HAP-1 (cell line): Measurements from ENCODE around the gene SKIC2.
"Not testable (repeated sequence)": the region's sequence is repeated elsewhere in the genome, so short reads cannot be mapped to it uniquely, and the experiment has no call there.

Experiments used
- DNase-seq, 2 experiments: peaks; one replicate each; pipeline ENCODE4 v3.0.0-alpha.2; 2016 to 2020; ENCODE audit warnings: low spot score in 2 of 2
- H3K27me3 ChIP-seq: fragments of 250-450 bp; sonication (Bioruptor Pico); 2 replicates; pipeline ENCODE4 v1.5.1; 2020; ENCODE audit warnings: low read depth, mild to moderate bottlenecking, moderate library complexity
- H3K36me3 ChIP-seq: fragments of 250-450 bp; sonication (Bioruptor Pico); replicated peaks from 2 replicates; pipeline ENCODE4 v1.5.1; 2020; ENCODE audit warnings: mild to moderate bottlenecking
- H3K4me1 ChIP-seq: fragments of 250-450 bp; sonication (Bioruptor Pico); 2 replicates; pipeline ENCODE4 v1.5.1; 2020; ENCODE audit warnings: mild to moderate bottlenecking
- H3K4me3 ChIP-seq: fragments of 250-450 bp; sonication (Bioruptor Pico); 2 replicates; pipeline ENCODE4 v1.5.1; 2020; ENCODE audit warnings: mild to moderate bottlenecking, moderate library complexity
- H3K9me3 ChIP-seq: fragments of 250-450 bp; sonication (Bioruptor Pico); 2 replicates; pipeline ENCODE4 v1.5.1; 2020; ENCODE audit warnings: mild to moderate bottlenecking, moderate library complexity
- in situ Hi-C: fragments of 300-500 bp; cut with MboI; formaldehyde crosslinking; loops from 3 replicates; pipeline ENCODE4 v1.14.3; 2020; ENCODE audit warnings: low sequenced_read_pairs, inconsistent platforms, mixed read lengths

Gene SKIC2

GRCh38 chr6:31968791-31969711, 10.1 kb downstream of the SKIC2 start:
- Histone ChIP-seq H3K36me3 (peaks cover 58% of the 10 kb centered on the region), H3K4me1 (peaks cover 12% of the 10 kb centered on the region), H3K9me3 (no peaks in the 10 kb centered on the region), H3K4me3 (no peak overlapping the region), H3K27me3 (no peaks in the 10 kb centered on the region)
- DNase-seq: no peak
- in situ Hi-C loops: loop anchor here (10.0 kb wide), 1 partner anchor 304 kb away; the partner anchor contains the start of genes C6orf47, CSNK2B, GPANK1 and LY6G5B

DNA sequence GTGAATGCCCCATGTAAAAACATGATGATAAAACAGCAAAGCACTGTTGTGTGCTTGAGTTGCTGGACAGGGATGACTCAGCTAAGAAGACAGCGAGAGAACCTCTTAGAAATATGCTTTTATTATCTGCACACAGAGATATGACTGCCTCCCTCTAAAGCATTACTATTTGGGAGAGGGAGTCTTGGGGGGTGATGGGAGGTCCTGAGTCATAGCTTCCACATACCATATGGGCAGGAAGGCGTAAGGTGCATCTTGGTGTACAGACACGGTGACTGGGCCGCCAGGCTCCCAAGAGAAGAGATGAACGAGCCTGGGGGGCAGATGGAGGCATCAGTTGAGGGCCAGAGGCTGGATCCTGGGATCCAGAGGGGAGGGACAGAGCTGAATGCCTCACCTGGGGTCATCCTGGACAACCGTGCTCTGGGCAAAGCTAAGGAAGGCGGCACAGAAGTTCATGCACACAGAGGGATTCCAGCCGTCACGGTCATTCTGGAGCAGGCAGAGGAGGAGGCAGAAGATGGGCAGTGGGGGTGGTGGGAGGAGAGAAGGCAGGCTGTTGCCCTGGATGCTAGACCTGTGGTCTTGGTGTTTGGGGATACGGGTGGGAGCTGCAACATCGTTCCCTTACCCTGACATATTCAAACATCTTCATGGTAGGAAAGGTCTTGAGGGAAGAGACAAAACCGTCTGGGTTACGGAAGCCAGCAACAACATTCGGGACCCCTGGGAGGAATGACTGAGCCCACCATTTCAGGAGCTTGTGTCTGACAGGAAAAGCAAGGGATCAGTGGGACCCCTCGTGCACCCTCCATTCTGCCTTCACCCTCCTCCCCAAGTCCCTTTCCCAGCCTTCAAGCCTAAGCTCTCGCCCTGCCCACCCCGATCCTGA, 11.0 kb downstream of the SKIC2 start:
- Histone ChIP-seq H3K9me3 (no peaks in the 10 kb centered on the region), H3K27me3 (no peaks in the 10 kb centered on the region), H3K4me3 (no peak overlapping the region), H3K36me3 (peaks cover 52% of the 10 kb centered on the region), H3K4me1 (peaks cover 12% of the 10 kb centered on the region)
- DNase-seq: no peak
- in situ Hi-C loops: loop anchor here (10.0 kb wide), 1 partner anchor 305 kb away; the partner anchor contains the start of genes C6orf47, CSNK2B, GPANK1 and LY6G5B

DNA sequence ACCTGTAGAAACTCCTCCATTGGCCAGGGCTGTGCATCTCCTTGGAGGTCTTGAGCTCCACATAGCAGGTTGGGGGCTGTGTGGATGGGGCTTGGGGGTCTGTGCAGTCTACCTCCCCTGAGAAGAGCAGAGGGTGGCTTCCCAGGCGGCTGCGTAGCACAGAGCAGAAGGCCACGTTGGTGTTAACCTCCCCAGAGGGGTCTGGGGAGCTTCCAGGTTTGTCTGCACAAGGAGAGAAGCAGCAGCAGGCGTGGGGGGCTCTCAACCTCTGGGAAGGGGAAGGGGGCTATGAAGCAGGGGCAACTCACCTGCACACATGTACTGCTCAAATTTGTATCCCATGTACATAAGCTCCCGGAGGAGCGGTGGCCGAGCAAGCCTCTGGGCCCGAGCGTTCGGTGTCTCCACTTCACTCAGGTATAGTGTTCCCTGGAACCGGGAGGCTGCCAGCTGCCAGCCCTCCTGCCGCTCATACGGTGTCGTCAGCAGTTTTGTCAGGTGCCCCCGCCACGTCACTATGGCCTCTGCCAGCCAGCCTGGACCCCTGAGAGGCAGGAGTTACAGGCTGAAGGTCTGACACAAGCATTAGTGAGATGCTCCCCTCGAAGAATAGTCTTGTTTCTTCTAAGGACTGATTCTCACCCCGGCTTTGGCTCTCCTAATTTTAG, 11.8 kb downstream of the SKIC2 start:
- H3K9me3 ChIP-seq: no peaks in the 10 kb centered on the region
- in situ Hi-C loops: no loop called here
- no peak for DNase-seq
- peak overlapping the region; percentile 89 for H3K4me3 ChIP-seq
- peaks cover 12% of the 10 kb centered on the region for H3K4me1 ChIP-seq
- H3K36me3 ChIP-seq: peaks cover 48% of the 10 kb centered on the region
- no peaks in the 10 kb centered on the region for H3K27me3 ChIP-seq

- Histone ChIP-seq H3K4me1 (peaks cover 12% of the 10 kb centered on the region), H3K27me3 (no peaks in the 10 kb centered on the region), H3K9me3 (no peaks in the 10 kb centered on the region), H3K4me3 (peak overlapping the region; percentile 89), H3K36me3 (peaks cover 44% of the 10 kb centered on the region)
- in situ Hi-C loops: no loop called here
- no peak for DNase-seq
Measured at GRCh38 chr6:31971279-31971992, 12.5 kb downstream of the SKIC2 start.

- peak; percentile 86 to 96 for DNase-seq
- Histone ChIP-seq H3K4me3 (peak within 1 kb of the TSS; percentile 89), H3K4me1 (peaks cover 12% of the 10 kb centered on the region), H3K36me3 (peaks cover 37% of the 10 kb centered on the region), H3K27me3 (no peaks in the 10 kb centered on the region), H3K9me3 (no peaks in the 10 kb centered on the region)
- in situ Hi-C loops: no loop called here
Measured at GRCh38 chr6:31971993-31972708, 13.2 kb downstream of the SKIC2 start, which contains the start of gene DXO. Gene DXO, minus strand, starts transcription at chr6:31972138. Its CDS starts 463 bp downstream, at chr6:31971675.

DNA sequence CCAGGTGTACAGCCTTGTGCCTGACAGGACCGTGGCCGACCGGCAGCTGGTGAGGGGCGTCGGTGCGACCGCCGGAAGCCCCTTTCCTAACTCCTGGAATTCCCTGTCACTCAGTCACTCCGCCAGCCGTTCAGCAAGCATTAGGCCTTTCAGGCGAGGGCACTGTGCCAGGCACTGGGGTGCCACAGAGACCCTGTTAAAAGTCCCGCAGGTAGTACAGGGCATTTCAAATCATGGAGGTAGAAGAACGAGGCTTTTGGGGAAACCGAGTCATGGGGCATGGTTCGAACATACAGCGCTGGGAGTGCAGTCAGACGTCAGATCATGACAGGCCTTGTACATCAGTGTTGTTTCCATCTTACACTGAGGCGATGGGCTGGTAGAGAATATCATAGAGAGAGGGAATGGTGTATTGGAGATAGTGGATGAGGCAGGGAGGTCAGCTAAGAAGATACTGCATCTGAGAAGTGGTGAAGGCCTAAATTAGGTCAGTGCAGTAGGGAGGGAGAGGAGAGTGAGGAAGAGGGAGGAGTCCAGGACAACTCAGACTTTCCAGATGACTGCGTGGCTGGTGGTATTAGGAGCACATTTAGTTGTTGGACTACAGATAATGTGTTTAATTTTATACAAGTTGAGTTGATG, 13.9 kb downstream of the SKIC2 start:
- Histone ChIP-seq H3K9me3 (no peaks in the 10 kb centered on the region), H3K27me3 (no peaks in the 10 kb centered on the region), H3K4me1 (peaks cover 12% of the 10 kb centered on the region), H3K36me3 (peaks cover 31% of the 10 kb centered on the region), H3K4me3 (peak overlapping the region; percentile 89)
- no peak for DNase-seq
- in situ Hi-C loops: no loop called here

- H3K9me3 ChIP-seq, H3K36me3 ChIP-seq, H3K27me3 ChIP-seq, DNase-seq, H3K4me3 ChIP-seq, in situ Hi-C loops, H3K4me1 ChIP-seq: not testable (repeated sequence)
Measured at GRCh38 chr6:31976065-31976464, 17.1 kb downstream of the SKIC2 start.

- H3K9me3 ChIP-seq: no peaks in the 10 kb centered on the region
- H3K36me3 ChIP-seq: no peaks in the 10 kb centered on the region
- in situ Hi-C loops: no loop called here
- H3K4me3 ChIP-seq: no peak overlapping the region
- no peaks in the 10 kb centered on the region for H3K27me3 ChIP-seq
- no peak for DNase-seq
- peaks cover 5% of the 10 kb centered on the region; the same call in 1 of the 2 replicates for H3K4me1 ChIP-seq
Measured at GRCh38 chr6:31977816-31978431, 18.9 kb downstream of the SKIC2 start.

GRCh38 chr6:31978831-31979230, 19.9 kb downstream of the SKIC2 start:
- Histone ChIP-seq H3K27me3 (no peaks in the 10 kb centered on the region), H3K4me1 (no peaks in the 10 kb centered on the region), H3K4me3 (no peak overlapping the region), H3K9me3 (no peaks in the 10 kb centered on the region), H3K36me3 (no peaks in the 10 kb centered on the region)
- DNase-seq: no peak
- in situ Hi-C loops: no loop called here

DNA sequence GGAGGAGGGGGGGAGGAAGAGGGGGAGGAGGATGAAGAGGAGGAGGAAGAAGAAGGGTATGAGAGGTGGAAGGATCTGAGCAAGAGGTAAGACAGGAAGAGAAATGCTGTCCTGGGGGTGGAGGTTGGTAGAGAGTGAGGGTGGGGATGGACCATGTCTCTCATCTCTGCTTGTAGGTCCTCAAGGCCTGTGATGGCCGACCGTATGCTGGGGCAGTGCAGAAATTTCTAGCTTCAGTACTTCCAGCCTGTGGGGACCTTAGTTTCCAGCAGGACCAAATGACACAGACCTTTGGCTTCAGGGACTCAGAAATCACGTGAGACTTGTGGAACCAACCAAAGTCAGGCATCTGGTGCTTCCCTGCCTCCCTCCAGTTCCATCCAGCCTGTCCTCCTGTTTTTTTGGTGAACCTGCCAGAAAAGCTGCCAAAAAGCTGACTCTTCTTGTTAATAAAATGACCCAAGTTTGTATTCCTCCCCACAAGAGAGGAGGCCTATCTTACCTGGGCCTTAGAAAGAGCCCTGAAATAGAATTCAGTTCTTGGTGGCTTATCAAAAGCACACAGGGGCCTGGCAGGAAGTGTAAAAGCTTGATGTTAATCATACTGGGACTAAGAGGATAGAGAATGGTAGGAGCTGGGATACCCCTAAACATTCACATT, 20.4 kb downstream of the SKIC2 start:
- in situ Hi-C loops: no loop called here
- no peak for DNase-seq
- no peaks in the 10 kb centered on the region for H3K4me1 ChIP-seq
- H3K9me3 ChIP-seq: no peaks in the 10 kb centered on the region
- H3K36me3 ChIP-seq: no peaks in the 10 kb centered on the region
- H3K27me3 ChIP-seq: no peaks in the 10 kb centered on the region
- no peak overlapping the region for H3K4me3 ChIP-seq

DNA sequence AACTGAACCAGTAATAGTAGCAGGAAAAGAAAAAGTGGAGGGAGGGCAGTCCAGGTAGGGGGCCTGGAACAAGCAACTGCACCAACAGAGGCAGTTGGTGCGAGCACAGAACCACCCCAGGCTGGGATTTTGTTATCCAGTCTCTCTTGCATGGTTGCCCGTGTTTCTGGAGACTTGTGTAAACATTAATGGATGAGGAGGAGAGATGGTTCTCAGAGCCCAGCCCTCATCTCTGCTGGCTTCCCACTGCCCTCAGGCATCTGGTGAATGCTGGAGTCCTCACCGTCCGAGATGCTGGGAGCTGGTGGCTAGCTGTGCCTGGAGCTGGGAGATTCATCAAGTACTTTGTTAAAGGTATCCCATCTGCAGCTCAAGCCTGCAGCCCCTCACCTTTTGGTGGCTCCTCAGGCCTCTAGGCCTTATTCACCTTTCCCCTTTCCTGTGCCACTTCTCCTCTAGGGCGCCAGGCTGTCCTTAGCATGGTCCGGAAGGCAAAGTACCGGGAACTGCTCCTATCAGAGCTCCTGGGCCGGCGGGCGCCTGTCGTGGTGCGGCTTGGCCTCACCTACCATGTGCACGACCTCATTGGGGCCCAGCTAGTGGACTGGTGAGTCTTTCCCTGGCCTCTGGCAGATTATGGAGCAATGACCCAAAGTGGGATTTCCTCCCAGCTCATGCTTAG, 21.4 kb downstream of the SKIC2 start:
- H3K4me3 ChIP-seq, H3K27me3 ChIP-seq, DNase-seq, H3K4me1 ChIP-seq, H3K36me3 ChIP-seq, H3K9me3 ChIP-seq, in situ Hi-C loops: not testable (repeated sequence)
